ENCODE data around the gene PARD3.
A peak's percentile ranks its signal among the peaks of the same experiment; 100 is the strongest.

Gene PARD3

DNA sequence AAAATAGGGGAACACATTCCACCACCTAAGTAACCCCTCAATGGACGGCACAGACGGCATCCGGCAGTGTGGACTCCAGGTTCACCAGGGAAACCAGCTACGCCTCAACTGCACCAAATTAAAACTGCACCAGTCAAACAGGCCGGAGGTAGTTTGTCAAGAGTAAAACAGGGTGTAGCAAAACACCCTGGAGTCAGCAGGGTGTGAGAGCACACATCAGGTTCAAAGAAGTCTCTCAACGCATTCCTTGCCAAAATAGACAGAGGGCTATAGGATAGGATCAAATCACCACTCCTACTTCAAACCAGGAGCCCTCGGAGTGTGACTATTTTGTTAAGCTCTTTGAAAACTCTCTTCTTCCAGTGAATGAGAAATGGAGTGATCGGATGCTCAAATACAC, 135.9 kb downstream of the PARD3 start:
- no peak for TF ChIP-seq CTCF (IDR thresholded peaks at IDR 0.05)

DNA sequence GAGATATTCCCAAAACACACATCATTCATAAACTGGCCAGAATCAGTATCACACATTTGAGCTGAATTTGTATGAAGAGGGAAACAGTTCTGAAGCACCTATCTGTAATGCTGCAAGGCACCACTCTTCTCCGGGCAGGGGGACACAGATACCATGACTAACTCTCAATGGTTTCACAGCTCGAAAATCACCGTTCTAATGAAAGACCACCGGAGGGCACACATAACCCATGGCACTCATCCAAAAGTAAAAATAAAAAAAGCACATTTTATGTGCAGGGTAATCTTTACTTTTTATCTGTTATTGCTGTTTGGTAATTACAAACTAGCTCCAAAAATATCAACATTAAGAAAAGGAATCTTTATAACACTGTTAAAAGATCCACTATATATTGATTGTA, 137.5 kb downstream of the PARD3 start:
- TF ChIP-seq CTCF (IDR thresholded peaks at IDR 0.05): no peak; the same call in 1 of the 2 replicates

GRCh38 chr10:34677132-34677531, 138.0 kb downstream of the PARD3 start:
- no peak for TF ChIP-seq CTCF (IDR thresholded peaks at IDR 0.05)

GRCh38 chr10:34674176-34674575, 140.9 kb downstream of the PARD3 start:
- TF ChIP-seq CTCF (IDR thresholded peaks at IDR 0.05): no peak

GRCh38 chr10:34670081-34670480, 145.0 kb downstream of the PARD3 start:
- TF ChIP-seq CTCF (IDR thresholded peaks at IDR 0.05): no peak

DNA sequence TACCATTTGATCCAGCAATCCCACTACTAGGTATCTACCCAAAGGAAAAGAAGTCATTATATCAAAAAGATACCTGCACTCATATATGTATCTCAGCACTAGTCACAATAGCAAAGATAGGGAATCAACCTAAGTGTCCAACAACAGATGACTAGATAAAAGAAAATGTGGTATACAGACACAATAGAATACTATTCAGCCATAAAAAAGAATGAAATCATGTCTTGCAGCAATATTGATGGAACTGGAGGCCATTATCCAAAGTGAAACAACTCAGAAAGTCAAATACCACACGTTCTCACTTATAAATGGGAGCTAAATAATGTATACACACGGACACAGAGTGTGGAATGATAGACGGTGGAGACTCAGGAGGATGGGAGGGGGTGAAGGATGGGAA, 146.0 kb downstream of the PARD3 start:
- TF ChIP-seq CTCF (IDR thresholded peaks at IDR 0.05): no peak

GRCh38 chr10:34667177-34667576, 147.9 kb downstream of the PARD3 start:
- no peak for TF ChIP-seq CTCF (IDR thresholded peaks at IDR 0.05)

GRCh38 chr10:34666008-34666704, 148.9 kb downstream of the PARD3 start:
- TF ChIP-seq CTCF (IDR thresholded peaks at IDR 0.05): peak; percentile 70

All from LNCAP (cell line).